ENCODE data around the gene TIMP2. TPM values are rescaled to one million over a fixed set of nuclear protein-coding genes. Genes with fewer than 3 reads are reported as not detected.
"Not testable (repeated sequence)": the region's sequence is repeated elsewhere in the genome, so short reads cannot be mapped to it uniquely, and the experiment has no call there.

TIMP2 gene
- total and polyA plus RNA-seq, 2 donors = 116 to 395 TPM

DNA sequence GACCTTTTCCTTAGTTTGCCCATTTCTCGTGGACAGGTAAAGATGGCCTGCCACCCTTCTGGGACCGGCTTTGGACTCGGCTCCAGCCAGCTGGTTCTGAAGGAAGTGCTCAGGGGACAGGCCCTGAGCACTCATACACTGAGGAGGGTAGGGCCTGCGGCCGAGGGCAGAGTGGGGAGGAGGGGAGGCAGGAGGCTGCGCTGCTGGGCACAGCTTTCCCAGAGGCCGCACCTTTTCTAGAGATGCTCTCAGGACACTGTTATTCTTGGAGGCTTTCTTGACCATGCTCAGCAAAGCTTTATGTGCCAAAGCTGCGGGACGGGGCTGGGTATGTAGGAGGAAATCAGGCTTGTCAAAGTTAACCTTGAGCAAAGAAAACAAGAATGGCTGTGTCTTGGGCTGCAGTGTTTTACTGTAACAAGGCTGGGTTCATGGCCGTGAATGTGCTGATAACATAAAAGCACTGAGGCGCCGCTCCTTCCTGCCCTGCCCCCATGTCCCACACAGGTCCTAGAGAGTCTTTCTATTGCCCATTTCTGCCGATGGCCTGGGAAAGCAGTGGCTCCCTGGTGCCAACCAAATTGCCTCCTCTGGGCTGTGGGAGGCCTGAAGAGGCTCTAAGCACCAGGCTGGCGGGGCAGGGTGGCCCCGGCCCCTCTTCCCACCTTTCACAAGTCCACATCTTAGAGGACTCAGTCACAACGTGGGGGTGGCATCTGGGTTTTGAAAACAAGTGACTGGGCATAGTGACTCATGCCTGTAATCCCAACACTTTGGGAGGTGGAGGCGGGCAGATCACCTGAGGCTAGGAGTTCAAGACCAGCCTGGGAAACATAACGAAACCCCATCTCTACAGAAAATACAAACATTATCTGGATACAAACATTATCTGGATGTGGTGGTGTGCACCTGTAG lies 22.3 kb upstream of the TIMP2 start:
- no peak for DNase-seq (ENCODE audit: extremely low spot score)
- 73% methylated on average over 18 of the region's 18 CpGs for WGBS
- H3K36me3 ChIP-seq (ENCODE audit: insufficient read depth) = no peaks in the 10 kb centered on the region
- H3K4me3 ChIP-seq (ENCODE audit: low read depth, low read length) = no peak overlapping the region
- no peak overlapping the region for H3K27ac ChIP-seq (ENCODE audit: low read depth)
- no peaks in the 10 kb centered on the region for H3K4me1 ChIP-seq (ENCODE audit: insufficient read depth)

DNA sequence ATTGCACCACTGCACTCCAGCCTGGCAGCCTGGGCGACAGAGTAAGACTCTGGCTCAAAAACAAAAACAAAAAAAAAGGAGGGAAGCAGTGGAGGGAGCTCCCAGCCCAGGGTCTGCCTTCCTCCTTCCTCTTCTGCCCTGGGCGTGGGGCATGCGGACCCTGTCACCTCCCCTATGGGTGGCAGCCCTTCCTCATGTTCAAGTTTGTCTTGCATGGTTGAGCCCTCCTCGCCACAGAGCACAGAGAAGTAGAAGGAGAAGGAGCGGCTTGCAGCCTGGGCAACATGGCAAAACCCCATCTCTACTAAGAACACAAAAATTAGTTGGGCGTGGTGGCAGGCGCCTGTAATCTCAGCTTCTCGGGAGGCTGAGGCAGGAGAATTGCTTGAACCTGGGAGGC lies 21.4 kb upstream of the TIMP2 start:
- no peak overlapping the region for H3K27ac ChIP-seq (ENCODE audit: low read depth)
- H3K36me3 ChIP-seq (ENCODE audit: insufficient read depth) = no peaks in the 10 kb centered on the region
- no peak for DNase-seq (ENCODE audit: extremely low spot score)
- H3K4me1 ChIP-seq (ENCODE audit: insufficient read depth) = no peaks in the 10 kb centered on the region
- WGBS = 91% methylated on average over 8 of the region's 8 CpGs
- H3K4me3 ChIP-seq (ENCODE audit: low read depth, low read length) = no peak overlapping the region

DNA sequence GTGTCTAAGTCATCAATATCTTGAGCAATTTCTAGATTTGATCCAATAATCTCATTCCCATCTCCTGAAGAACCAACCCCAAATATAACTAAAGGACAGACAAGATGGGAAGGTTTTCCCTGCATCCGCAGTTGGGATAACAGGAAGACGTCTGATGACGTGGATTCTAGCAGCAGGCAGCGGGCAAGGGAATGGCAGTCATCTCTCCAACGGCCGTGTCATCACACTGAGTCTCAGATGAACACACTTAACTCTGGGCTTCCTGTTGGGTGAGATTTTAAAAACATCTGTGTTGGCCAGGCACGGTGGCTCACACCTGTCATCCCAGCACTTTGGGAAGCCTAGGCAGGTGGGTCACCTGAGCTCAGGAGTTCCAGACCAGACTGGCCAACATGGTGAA lies 20.9 kb upstream of the TIMP2 start:
- DNase-seq (ENCODE audit: extremely low spot score) = no peak
- Histone ChIP-seq H3K36me3 (ENCODE audit: insufficient read depth) (no peaks in the 10 kb centered on the region), H3K4me3 (ENCODE audit: low read depth, low read length) (no peak overlapping the region), H3K4me1 (ENCODE audit: insufficient read depth) (no peaks in the 10 kb centered on the region), H3K27ac (ENCODE audit: low read depth) (no peak overlapping the region)
- WGBS = 84% methylated on average over 7 of the region's 7 CpGs

DNA sequence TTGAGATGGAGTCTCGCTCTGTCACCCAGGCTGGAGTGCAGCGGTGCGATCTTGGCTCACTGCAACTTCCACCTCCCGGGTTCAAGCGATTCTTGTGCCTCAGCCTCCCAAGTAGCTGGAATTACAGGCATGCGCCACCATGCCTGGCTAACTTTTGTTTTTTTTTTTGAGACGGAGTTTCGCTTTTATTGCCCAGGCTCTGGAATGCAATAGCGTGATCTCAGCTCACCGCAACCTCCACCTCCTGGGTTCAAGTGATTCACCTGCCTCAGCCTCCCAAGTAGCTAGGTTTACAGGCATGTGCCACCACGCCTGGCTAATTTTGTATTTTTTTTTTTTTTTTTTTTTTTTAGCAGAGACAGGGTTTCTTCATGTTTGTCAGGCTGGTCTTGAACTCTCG lies 20.3 kb upstream of the TIMP2 start:
- 93% methylated on average over 12 of the region's 12 CpGs for WGBS
- not testable (repeated sequence) for H3K4me1 ChIP-seq (ENCODE audit: insufficient read depth); H3K36me3 ChIP-seq (ENCODE audit: insufficient read depth); DNase-seq (ENCODE audit: extremely low spot score); H3K27ac ChIP-seq (ENCODE audit: low read depth); H3K4me3 ChIP-seq (ENCODE audit: low read depth, low read length)

DNA sequence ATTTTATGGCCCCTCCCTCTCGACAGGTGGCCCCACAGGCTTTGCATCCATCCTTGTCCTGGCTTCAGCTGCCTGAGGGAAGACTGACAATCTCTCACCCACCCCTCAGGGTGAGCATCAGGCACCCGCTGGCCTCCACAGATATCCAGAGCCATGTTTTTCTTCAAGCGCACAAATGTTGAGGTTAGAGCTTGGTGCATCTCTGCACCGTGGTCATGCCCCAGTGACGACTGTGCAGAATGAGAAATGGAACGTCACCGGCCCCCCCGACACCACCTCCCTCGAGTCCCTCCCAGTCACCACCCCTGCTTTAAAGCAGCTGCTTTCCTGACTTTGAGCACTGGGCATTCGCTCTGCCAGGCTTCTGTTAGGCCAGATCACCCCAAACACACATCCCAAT lies 19.8 kb upstream of the TIMP2 start:
- DNase-seq (ENCODE audit: extremely low spot score) = no peak
- 83% methylated on average over 10 of the region's 10 CpGs for WGBS
- no peak overlapping the region for H3K4me3 ChIP-seq (ENCODE audit: low read depth, low read length)

DNA sequence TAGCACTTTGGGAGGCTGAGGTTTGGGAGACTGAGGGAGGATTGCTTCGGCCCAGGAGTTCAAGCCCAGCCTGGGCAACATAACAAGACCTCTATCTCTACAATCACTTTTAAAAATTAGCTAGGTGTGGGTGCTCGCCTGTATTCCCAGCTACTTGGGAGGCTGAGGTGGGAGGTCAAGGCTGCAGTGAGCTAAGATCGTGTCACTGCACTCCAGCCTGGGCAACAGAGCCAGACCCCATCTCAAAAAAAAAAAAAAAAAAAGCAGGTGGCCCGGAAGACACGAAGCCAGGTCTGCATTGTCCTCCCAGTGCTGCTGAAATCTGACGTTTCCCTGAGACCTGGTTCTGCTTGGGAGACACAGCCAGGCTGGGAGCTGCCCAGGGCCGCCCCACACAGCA lies 18.8 kb upstream of the TIMP2 start:
- no peak for DNase-seq (ENCODE audit: extremely low spot score)
- no peak overlapping the region for H3K27ac ChIP-seq (ENCODE audit: low read depth)
- no peaks in the 10 kb centered on the region for H3K36me3 ChIP-seq (ENCODE audit: insufficient read depth)
- H3K4me1 ChIP-seq (ENCODE audit: insufficient read depth) = no peaks in the 10 kb centered on the region
- 90% methylated on average over 7 of the region's 7 CpGs for WGBS
- H3K4me3 ChIP-seq (ENCODE audit: low read depth, low read length) = no peak overlapping the region

More for the DNA sequence above, 19.8 kb upstream of the TIMP2 start:
- Histone ChIP-seq H3K27ac (ENCODE audit: low read depth) (no peak overlapping the region), H3K36me3 (ENCODE audit: insufficient read depth) (no peaks in the 10 kb centered on the region), H3K4me1 (ENCODE audit: insufficient read depth) (no peaks in the 10 kb centered on the region)

DNA sequence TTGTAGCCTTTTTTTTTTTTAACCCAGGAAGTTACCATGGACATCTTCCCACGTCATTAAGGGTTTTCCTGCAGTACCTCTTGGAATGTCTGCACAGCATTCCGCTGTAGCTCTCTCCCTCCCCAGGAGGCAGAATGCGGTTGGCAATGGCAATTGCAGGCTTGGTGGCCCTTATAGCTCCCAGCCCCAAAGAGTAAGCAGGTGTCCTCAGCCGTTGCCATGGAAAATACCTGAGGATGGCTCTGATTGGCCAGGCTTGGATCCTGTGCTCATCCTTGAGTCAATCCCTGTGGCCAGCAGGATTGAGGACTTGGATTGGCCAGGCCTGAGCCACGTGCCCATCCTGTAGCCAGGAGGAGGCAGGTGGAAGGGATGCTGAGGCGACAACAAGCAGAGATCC lies 15.5 kb upstream of the TIMP2 start:
- no peaks in the 10 kb centered on the region for H3K4me1 ChIP-seq (ENCODE audit: insufficient read depth)
- DNase-seq (ENCODE audit: extremely low spot score) = no peak
- WGBS = 71% methylated on average over 6 of the region's 6 CpGs
- no peak overlapping the region for H3K27ac ChIP-seq (ENCODE audit: low read depth)
- no peak overlapping the region for H3K4me3 ChIP-seq (ENCODE audit: low read depth, low read length)
- H3K36me3 ChIP-seq (ENCODE audit: insufficient read depth) = no peaks in the 10 kb centered on the region

DNA sequence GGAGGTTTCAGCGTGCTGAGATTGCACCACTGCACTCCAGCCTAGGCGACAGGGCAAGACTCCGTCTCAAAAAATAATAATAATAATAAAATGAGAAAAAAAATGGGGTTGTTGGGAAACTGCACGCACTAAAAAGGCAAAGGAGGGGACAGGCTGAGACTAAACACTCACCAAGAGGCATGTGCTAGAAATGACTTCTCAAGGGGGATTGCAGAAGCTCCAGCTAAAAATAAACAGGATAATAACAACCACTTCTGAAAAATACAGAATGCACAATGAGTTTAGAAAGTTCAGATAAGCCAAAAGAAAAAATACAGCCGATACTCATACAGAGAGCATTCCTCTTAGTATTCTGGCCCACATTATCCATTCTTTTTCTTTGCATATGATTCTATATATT lies 15.1 kb upstream of the TIMP2 start:
- Histone ChIP-seq H3K27ac (ENCODE audit: low read depth) (no peak overlapping the region), H3K4me1 (ENCODE audit: insufficient read depth) (no peaks in the 10 kb centered on the region), H3K36me3 (ENCODE audit: insufficient read depth) (no peaks in the 10 kb centered on the region), H3K4me3 (ENCODE audit: low read depth, low read length) (no peak overlapping the region)
- 65% methylated on average over 5 of the region's 5 CpGs for WGBS
- no peak for DNase-seq (ENCODE audit: extremely low spot score)

DNA sequence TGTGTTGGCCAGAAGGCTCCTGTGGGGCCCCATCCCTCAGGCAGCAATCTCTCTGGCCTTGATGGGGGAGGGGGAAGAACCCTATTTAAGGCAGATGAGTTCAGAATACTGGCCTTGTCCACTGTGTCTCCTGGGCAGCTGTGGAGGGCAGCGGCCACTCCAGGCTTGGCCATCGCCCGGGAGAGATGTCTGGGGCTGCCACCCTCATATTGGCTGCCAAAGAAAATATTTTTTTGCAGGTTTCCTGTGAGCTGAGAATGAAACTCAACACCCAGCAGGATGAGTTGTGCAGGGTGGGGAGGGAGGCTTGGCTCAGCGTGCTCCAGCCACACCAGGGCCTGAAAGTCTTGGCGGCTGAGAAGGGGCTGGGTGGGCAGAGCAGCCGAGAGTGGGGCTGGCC lies 14.4 kb upstream of the TIMP2 start:
- WGBS = 69% methylated on average over 6 of the region's 6 CpGs
- no peaks in the 10 kb centered on the region for H3K4me1 ChIP-seq (ENCODE audit: insufficient read depth)
- DNase-seq (ENCODE audit: extremely low spot score) = no peak
- no peak overlapping the region for H3K4me3 ChIP-seq (ENCODE audit: low read depth, low read length)
- H3K27ac ChIP-seq (ENCODE audit: low read depth) = no peak overlapping the region
- H3K36me3 ChIP-seq (ENCODE audit: insufficient read depth) = no peaks in the 10 kb centered on the region

DNA sequence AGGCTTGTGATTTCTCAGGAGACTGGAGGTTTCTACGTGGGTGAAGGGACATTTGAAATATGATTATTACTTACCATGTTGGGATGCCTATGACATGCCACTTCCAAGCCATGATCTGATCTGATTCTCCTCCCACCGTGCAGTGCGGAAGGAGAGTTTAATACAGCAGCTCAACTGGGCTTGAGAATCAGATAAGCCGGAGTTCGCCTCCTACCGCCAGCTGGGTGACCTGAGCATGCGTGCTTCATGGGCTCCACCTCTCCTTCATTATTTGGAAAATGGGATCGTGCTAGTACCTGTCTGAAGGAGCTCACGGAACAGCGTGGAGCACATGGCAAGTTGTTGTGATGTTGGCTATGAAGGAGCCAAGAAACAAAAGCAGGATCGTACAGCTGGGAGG lies 12.4 kb upstream of the TIMP2 start:
- Histone ChIP-seq H3K4me1 (ENCODE audit: insufficient read depth) (no peaks in the 10 kb centered on the region), H3K27ac (ENCODE audit: low read depth) (no peak overlapping the region), H3K4me3 (ENCODE audit: low read depth, low read length) (no peak overlapping the region), H3K36me3 (ENCODE audit: insufficient read depth) (no peaks in the 10 kb centered on the region)
- 61% methylated on average over 11 of the region's 11 CpGs for WGBS
- DNase-seq (ENCODE audit: extremely low spot score) = no peak

DNA sequence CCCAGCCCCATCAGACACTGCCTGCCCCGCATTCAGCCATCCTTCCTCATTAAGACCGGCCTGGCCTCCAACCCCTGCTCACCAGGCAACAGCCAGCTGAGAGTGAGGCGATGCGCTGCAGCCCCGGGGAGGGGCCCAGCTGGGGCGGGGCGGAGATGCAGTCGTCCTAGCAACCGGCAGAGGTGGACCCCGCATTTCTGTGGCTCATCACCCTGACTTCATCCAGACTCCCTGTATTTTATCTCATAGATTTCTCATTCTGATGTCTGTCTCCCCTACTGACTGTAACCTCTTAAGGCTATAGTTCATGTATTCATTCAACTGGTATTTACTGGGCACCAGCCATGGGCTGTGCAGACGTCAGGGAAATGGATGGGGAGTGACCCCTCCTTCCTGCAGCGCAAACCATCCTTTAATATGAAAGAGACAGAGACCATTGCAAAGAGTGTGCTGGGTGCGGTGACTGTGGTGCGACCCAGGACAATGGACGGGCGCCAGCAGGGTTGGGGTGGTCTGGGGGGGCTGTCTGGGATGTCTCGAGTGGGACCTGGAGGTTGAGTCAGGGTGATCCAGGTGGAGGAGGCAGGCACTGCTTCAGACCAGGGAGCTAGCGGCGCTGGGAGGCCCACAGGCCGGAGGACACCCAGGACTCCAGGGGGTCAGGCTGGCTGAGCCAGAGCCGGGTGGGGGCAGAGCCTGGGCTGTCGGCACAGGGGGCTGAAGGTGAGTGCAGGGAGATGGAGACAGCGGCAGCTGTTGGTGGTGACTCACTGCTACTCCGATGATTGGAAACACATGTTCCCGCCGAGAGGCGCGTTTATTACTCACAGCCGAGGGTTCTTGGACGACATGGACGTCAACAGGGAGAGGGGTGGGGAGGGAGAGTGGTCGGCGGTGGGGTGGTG lies 10.5 kb upstream of the TIMP2 start:
- Histone ChIP-seq H3K36me3 (ENCODE audit: insufficient read depth) (no peaks in the 10 kb centered on the region), H3K4me3 (ENCODE audit: low read depth, low read length) (no peak overlapping the region), H3K4me1 (ENCODE audit: insufficient read depth) (no peaks in the 10 kb centered on the region), H3K27ac (ENCODE audit: low read depth) (peak overlapping the region; percentile 88)
- 46% methylated on average over 33 of the region's 33 CpGs for WGBS
- DNase-seq (ENCODE audit: extremely low spot score) = no peak

DNA sequence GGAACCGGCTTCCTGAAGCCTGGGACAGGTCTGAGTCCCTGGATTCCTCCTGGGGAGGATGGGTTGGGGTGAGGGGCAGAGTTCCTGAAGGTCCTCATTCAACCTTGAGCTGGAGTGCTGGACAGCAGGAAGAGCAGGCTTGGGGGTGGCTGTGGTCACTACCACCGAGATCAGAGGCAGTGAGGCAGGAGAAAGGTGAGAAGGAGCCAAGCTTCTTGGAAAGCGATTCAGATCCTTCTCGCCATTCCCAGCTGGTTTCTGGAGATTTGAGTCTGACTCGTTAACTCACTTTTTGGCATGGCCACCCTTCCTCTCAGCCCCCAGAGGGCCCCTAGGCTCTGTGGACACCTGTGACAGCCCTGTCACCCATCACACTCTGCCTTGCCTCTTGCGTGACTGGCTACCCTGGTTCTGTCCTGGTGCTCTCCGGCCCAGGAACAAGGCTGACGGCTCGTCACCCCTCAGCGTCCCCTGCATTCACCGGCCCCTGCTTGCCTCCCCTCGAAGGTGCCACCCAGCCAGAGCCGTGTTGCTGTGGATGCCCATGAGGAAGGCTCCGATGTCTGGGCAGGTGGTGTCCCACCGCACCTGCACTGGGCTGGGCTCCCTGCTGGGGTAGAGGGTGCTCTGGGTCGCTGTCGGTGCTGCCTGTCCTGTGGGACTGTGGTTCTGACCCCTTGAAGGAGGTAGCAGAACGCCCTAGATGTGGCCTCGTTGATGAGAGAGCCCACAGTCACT lies 9.7 kb upstream of the TIMP2 start:
- Histone ChIP-seq H3K4me3 (ENCODE audit: low read depth, low read length) (no peak overlapping the region), H3K27ac (ENCODE audit: low read depth) (peak overlapping the region; percentile 88), H3K36me3 (ENCODE audit: insufficient read depth) (no peaks in the 10 kb centered on the region), H3K4me1 (ENCODE audit: insufficient read depth) (no peaks in the 10 kb centered on the region)
- 69% methylated on average over 19 of the region's 19 CpGs for WGBS
- DNase-seq (ENCODE audit: extremely low spot score) = no peak

DNA sequence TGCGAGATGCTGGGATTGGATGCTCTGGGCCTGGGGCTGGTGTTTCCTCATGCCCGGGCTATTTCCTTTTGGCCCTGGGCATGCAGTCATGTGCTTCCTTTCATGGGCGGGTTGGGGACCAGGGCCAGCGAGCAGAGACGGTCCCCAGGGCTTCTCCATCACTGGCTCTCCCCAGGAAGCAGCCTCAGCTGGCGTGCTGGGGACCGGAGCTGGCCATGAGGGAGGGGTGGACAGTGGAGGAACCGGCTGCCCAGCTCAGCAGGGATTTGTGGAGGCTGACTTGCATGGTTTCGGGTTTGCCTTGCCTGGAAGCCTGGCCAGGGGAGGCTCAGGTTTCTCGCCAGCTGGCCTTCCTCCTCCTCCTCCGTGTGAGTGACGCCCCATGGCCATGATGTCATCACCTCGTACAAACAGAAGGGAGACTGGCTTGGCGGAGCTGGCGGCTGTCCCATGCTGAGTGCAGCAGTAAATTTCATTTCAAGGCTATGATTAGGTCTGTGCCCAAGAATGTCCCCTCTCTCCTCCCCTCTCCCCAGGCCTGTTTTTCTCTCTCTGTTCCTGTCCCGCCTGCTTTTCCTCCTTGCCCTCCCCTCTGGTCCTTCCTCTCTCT lies 8.9 kb upstream of the TIMP2 start:
- H3K27ac ChIP-seq (ENCODE audit: low read depth) = peak overlapping the region; percentile 88
- H3K36me3 ChIP-seq (ENCODE audit: insufficient read depth) = no peaks in the 10 kb centered on the region
- DNase-seq (ENCODE audit: extremely low spot score) = peak; percentile 90
- WGBS = 7% methylated on average over 16 of the region's 16 CpGs
- no peaks in the 10 kb centered on the region for H3K4me1 ChIP-seq (ENCODE audit: insufficient read depth)
- H3K4me3 ChIP-seq (ENCODE audit: low read depth, low read length) = no peak overlapping the region
